NCI-H82 treated with DMSO at 0.1 percent for 48 hours (cell line): ENCODE results near the gene MARVELD1.
"Not testable (repeated sequence)": the region's sequence is repeated elsewhere in the genome, so short reads cannot be mapped to it uniquely, and the experiment has no call there.

ENCODE experiments used
- DNase-seq: peaks from one replicate; lab custom pipeline; 2025; ENCODE audit not compliant: unreplicated experiment; lab: John Stamatoyannopoulos, UW

The MARVELD1 gene

GRCh38 chr10:97713339-97713825 is at the start of gene MARVELD1:
MARVELD1 (plus strand) TSS chr10:97713730; CDS start chr10:97713877, 147 bp downstream.
- peak; percentile 63 for DNase-seq

DNA sequence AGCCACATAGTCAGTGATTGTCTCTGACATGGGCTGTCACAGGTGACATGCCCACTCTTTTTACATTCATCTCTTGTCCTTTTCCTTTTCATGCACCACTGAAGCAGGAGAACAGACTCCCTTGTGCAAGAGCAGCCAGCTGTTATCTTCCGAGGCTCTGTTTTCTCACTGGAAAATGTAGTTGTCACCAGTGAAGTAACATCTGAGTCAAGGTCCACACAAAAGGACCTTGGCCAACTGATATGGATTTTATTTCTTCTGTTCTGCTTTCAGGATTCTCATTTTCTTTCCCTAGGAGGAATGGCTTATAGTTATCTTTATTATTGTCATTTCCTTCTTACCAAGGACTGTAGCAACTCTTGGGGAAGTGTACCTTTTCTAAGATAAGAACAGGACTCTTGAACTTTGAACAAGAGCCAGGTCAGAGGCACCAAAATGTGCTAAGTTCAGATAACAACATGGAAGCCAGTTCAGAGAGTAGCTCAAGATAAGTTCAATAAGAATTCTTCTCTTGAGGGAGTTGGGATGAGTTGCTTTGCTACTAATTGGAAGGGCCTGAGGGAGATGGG is 49.2 kb upstream of the MARVELD1 start:
- no peak for DNase-seq

DNA sequence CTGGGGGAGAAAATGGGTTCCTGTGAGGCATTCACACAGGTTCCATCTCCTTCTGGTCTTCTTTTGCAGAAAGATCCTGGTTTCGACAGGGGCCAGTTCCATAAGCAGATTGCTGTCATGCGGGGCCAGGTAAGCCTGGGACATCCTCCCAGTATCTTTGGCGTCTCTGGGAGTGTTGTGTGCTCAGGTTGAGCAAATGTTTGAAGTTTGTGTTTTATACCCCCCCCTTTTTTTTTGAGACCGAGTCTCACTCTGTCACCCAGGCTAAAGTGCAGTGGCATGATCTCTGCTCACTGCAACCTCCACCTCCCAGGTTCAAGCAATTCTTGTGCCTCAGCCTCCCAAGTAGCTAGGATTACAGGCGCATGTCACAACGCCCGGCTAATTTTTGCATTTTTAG is 46.5 kb upstream of the MARVELD1 start:
- no peak for DNase-seq

DNA sequence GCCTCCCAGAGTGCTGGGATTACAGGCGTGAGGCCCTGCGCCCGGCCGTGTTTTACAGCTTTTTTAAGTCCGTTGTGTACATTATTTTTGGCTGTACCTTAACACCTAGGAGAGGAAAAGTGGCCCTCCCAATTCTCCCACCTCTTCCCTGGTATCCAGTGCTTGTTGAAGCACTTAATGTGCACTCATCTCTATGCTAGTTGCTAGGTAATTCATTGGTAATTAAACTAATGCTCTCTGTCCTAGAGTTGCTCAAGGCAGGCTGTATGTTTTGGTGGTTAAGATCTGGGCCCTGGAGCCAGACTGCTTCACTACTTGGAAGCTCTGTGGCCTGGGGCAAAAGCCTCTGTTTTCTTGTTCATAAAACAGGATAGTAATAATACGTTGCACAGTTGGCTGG is 46.1 kb upstream of the MARVELD1 start:
- no peak for DNase-seq

DNA sequence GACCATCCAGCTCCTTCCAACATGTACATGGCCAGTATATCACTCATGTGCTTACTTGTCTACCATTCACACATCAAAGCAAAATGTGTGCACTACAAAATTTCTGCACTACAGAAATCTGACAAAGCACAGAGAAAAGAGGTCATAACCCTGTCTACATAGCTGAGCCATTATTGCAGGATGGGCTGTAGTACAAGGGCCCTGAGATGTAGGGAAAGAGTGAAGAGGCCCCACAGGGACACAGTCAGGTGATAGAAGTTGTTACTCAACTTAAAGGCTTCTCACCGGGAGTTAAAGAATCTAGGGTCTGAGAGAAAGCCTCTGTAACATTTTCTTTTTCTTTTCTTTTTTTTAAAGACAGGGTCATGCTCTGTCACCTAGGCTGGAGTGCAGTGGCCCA is 44.0 kb upstream of the MARVELD1 start:
- DNase-seq = no peak

DNA sequence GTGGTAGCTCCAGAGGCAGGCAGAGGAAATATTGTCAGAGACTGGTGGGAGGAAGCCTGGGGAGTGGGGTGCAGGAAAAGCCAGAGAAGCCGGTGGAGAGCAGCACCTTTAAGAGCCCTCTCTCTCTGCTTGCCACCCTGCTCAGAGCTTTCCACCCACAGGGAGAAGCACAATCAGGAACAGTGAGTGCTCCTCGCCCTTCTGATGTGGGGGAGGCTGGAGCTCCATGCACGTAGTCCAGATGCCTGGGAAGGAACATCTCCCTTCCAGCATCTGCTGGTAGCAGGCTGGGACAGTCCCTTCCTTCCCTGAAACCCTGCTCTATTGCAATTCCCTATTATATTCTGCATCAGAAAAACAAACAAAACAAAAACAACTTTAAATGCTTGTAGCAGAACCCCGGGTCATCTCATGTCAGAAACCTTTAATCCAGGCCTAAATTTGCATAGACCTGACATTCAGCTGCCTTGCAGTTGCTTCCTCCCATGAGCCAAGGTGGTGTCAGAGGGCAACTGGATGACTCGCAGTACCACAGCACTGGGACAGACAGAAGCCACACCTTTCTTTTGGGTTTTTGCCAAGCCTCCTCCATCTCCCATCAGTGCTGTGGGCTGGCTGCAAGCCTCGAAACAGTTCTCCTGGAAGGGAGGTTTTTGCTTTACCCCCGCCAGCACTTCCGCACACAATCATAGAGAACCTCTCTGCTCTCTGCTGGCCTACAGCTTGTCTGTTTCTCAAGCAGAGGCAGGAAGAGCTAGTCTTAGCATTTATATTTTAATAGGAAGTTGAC is 39.6 kb upstream of the MARVELD1 start:
- no peak for DNase-seq

DNA sequence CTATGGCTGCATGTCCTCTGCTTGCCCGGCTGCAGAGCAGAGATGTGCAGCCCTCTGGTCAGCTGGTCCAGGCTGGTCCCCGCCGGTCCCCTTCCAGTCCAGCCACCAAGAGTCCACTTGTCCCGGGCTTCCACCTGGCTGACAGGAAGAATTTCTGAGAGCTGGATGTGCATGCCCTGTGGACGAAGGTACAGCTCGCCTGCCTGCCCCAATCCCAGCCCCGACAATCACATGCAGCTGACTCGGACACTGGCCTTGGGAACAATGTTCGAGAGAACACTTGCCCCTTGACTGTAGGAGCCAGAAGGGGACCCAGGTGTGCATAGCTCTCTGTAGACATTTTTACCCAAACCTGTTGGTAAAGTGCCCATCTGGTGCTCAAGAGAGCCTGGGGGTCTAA is 38.3 kb upstream of the MARVELD1 start:
- DNase-seq = no peak

DNA sequence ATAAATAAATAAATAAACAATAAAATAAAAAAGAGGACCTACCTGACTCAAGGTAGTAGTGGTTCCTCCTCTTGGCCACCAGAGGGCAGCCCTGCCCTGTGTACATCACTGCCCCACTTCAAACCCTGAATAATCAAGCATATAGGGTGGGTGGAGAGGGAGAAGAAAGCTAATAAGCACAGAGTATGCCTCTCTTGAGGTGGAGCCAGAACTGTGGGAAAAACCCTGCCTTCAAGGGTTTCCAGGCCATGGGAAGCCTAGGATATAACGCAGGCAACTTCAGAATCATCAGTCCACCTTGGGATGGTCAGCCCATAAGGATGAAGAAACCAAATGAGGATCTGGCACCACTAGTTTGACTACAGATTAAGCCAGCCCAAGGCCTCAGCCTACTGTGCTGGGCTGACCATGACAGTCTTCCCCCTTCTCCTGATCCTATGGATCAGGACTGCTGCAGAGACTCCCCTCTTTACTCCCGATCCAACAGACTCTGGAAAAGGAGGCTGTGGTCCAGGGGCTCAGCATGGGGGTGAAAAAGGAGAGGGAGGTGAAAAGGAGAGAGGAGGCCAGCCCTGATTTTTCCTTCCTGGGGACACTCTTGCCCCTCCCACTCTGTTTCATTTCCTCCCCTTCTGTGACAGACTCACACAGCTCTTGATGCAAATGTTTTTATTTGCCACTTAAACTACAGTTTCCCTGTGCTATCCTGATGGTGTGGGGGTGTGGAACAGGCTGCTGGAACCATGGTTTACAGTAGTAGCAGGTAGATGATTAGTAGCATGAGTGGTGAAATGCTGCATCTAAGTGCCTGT is 36.6 kb upstream of the MARVELD1 start:
- DNase-seq = peak; percentile 11

- DNase-seq = no peak
Observed at GRCh38 chr10:97679594-97679993, 33.9 kb upstream of the MARVELD1 start.

GRCh38 chr10:97682042-97682441 is 31.5 kb upstream of the MARVELD1 start:
- no peak for DNase-seq

- no peak for DNase-seq
Observed at GRCh38 chr10:97683556-97684367, 29.8 kb upstream of the MARVELD1 start.

DNA sequence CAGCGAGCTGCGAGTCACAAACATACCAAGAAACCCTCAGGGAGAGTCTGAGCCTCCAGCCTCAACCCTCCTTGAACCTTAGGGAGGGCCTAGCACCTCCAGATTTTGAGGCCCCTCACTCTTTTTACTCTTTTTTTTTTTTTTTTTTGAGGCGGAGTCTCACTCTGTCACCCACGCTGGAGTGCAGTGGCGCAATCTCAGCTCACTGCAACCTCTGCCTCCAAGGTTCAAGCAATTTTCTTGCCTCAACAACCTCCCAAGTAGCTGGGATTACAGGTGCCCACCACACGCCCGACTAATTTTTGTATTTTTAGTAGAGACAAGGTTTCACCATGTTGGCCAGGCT is 29.2 kb upstream of the MARVELD1 start:
- DNase-seq = not testable (repeated sequence)

DNA sequence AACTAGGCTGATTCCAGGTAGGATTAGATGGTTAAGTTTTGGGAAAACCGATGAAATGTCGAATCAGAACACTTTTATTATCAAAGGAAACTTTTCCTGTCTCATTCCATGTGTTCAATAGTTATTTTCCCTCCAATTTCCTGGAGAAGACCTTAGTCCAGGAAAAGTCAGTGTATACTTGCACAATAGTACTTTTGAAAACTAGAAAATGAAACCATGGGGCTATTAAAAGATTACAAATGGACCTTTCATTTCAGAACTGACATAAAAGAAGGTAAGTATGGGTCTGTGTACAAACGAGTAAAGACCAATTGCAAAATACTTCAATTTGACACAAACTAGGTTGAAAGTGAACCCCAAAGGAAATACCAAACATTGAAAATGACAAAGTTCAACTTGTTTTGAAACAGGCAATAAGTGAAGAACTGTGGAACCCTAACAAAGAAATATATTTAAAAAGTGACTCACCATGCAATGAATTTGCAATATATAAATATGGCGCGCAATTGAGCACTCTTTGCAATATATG is 28.6 kb upstream of the MARVELD1 start:
- DNase-seq = no peak

DNA sequence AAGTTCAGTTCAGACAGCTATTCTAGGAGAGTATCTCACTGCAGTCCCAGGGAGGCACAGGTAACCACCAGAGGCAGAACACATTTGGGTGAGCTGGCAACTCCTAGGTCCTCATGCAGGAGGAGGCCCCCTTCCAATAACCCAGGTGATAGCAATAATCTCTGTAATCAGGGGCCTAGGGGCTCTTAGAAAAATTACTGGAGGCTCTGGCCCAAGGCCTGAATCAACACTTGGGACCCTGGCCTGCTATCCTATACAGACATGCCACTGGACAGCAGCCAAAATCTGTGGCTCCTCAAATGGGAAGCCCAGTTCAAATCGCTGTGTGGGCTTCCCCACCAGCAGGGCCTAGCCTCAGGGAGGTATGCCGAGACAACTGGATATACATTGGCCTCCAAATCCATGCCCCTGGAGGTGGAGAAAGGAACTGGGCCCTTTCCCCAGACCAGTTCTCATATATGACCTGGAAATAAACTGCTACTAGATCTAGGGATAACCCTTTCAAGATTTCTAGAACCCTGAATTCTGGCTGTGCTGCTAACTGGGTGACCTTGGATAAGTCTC is 28.1 kb upstream of the MARVELD1 start:
- no peak for DNase-seq

DNA sequence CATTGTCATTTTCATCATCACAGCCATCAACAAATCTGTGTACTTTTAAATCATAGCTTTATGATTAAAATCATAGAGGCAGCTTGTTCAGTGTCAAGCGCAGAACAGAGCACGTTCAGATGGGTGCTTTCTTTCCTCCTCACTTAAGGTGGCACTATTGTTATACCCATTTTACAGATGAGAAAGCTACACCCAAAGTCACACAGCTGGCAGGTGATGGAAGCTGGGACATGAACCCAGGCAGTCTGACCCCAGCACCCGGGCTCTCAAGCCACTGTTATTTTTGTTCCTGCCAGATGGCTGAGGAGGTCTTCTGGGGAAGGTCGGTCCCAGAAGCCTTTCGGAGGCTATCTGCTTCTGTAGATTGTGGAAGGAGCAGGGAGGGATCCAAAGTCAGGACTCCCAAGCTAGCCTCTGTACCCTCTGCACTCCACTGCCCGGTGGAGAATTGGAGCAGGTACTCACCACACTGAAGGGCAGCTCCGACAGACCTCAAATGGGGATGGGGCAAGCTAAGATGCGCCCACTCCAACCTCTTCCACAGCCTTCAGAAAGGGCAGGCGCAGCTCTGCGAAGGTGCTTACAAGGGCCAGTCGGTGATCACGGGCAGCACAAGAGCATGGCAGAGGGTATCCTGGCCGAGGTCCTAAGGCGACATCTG is 27.1 kb upstream of the MARVELD1 start:
- no peak for DNase-seq

DNA sequence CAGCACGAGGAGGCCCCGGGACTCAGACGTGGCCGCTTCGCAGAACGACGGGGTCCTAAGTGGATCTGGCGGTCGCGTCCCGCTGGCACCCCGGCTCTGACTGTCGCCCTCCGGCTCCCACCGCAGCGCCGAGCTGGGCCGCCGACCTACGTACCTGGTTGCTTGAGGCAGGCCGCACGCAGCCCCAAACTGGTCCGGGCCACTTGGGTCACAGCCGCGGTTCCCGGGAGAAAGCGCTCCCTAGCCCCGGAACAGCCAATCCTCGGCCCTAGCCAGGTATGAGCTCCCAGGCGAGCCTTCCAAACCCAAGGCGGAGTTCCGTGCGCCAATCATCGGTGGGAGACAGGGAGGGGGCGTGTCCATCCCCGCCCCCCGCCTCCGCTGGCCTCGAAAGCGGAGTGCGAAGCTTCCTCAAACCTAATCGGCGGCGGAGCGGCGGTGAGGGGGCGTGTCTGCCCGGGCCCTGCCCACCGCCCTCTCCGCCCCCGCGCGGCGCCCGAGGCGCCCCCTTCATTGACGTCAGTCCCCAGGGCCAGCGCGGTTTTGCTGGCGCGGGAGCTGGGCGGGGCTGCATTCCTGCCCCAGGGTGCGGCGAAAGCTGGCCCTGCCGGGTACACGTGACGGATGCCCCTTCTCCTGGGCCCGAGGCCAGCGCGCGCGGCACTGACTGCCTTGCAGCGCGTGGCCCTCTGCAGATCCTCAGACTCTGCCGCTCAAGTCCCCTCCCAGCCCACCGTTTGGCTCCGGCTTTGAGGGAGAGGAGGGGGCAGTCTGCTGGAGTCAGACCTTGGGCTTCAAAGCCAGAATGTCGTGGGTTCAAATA is 26.4 kb upstream of the MARVELD1 start, which contains the start of gene AVPI1:
Gene AVPI1 (minus strand): TSS at position 280 of the 823 bp plus-strand sequence. CDS start 7,336 bp downstream, outside the sequence.
- peak; percentile 88 for DNase-seq

- DNase-seq = no peak
Observed at GRCh38 chr10:97687785-97688781, 25.4 kb upstream of the MARVELD1 start.

DNA sequence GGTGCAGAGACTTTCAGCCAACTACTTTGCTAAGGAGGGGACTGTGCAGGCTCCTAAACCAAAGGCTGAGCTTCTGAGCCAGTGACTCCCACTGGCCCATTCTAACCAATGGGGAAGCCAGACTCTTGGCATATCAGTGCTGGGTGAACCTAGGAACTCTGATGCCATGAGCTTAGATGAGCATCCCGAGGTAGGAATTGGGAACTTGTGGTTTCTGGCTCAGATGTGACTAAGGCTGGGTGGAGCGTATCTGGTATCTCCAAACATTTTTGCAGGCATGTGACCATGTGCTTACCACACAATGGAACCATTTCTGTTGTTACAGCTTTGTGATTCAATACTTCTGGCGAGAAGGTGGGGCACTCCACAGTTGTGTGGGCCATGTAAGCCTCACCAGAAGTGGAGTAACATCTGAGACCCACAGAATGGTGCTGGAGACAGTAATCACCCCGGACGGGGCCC is 23.9 kb upstream of the MARVELD1 start:
- DNase-seq = no peak
